GM18507 (cell line): ENCODE data around the gene FAM149B1.
"Not testable (repeated sequence)": the region's sequence is repeated elsewhere in the genome, so short reads cannot be mapped to it uniquely, and the experiment has no call there.

Source experiments
- DNase-seq: peaks from one replicate; pipeline ENCODE4 v3.0.0; 2011; ENCODE audit warnings: low read depth; ENCODE audit not compliant: insufficient read length; ENCODE audit errors: extremely low spot score
- FAIRE-seq: peaks from 2 replicates; lab custom pipeline; 2011; peaks lifted over from hg19 to GRCh38; lab: Jason Lieb, UNC

The FAM149B1 gene

GRCh38 chr10:73226663-73227062 lies 58.7 kb downstream of the FAM149B1 start:
- no peak for FAIRE-seq
- DNase-seq, result no peak

GRCh38 chr10:73228247-73228646 lies 60.3 kb downstream of the FAM149B1 start:
- FAIRE-seq, result no peak
- no peak for DNase-seq

- no peak for FAIRE-seq
Observed at GRCh38 chr10:73229567-73229966, 61.6 kb downstream of the FAM149B1 start.

DNA sequence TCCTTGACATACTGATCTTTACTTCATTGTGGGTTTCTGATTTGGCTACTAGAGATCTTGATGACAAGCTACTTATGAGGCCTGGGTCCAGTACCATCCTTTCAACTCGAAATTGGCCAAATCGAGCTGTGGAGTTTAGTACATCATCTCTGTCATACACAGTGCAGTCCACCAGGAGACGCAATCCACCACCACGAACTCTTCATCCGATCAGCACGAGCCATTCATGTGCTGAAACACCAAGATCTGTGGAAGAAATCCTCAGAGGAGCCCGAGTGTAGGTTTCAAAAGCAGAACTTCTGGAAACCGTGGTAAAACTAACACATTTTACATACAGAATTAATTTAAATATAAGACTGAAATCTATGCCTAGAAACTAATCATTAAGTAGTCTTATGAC lies 65.0 kb downstream of the FAM149B1 start:
- FAIRE-seq (no peak), DNase-seq (no peak)

More at GRCh38 chr10:73229567-73229966, 61.6 kb downstream of the FAM149B1 start:
- no peak for DNase-seq

GRCh38 chr10:73233883-73234282 lies 66.0 kb downstream of the FAM149B1 start:
- no peak for FAIRE-seq

DNA sequence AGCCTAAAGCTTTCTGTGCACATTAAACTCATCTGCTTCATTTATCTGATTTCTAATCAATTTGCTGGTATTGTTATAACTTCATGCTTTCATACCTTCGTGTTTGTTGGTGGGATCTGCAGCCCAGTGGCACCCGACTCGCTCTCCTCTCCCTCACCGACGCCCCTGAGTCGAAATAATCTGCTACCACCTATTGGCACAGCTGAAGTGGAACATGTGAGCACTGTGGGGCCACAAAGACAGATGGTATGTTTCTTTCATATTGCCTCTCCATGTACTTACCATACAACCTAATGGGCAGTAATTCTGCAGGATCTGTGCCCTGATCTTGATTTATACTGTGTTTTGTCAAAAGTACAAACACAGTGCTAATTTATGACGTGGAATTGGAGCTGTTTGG lies 66.8 kb downstream of the FAM149B1 start:
- FAIRE-seq, result no peak

More at GRCh38 chr10:73233883-73234282, 66.0 kb downstream of the FAM149B1 start:
- no peak for DNase-seq

DNA sequence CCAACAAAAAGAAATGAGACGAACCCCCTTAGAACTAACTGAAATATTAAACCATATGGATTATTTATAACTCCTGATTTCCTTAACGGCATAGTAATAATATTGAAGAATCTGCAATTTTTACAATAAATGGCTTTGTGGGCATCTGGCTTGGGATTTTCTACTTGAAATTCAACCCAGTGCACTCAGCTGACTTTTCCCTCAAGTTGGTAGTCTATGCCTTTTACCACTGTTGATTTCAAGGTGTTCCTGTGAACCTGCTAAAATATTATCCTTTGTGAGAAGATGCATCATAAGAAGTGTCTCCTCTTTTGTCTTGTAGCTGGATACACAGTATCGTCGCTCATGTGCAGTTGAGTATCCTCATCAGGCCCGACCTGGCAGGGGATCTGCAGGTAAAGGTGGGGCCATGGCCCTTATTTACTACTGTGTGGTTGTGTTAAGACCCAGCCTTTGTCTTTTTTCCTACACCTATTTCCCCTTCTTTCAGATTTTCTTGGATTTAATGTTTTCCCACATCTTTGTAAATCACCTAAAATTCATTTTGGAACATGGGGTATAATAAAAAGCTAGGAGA lies 71.2 kb downstream of the FAM149B1 start:
- no peak for DNase-seq

More for the DNA sequence above, 66.8 kb downstream of the FAM149B1 start:
- no peak for DNase-seq

DNA sequence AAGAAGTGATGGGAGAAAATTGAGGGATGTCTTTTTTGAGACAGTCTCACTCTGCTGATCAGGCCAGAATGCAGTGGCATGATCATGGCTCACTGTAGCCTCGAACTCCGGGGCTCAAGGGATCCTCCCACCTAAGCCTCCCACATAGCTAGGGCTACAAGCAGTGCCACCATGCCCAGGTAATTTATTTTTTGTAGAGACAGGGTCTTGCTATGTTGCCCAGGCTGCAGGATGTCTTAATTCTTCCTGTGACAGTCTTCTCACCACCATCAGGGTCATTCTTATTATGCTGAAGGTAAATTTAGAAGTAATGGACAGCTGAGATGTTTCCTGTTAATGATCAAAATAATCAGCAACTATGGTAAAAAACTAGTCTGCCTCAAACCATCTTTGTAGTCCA lies 72.0 kb downstream of the FAM149B1 start:
- no peak for FAIRE-seq
- DNase-seq, result no peak

More for the DNA sequence above, 71.2 kb downstream of the FAM149B1 start:
- FAIRE-seq, result no peak

DNA sequence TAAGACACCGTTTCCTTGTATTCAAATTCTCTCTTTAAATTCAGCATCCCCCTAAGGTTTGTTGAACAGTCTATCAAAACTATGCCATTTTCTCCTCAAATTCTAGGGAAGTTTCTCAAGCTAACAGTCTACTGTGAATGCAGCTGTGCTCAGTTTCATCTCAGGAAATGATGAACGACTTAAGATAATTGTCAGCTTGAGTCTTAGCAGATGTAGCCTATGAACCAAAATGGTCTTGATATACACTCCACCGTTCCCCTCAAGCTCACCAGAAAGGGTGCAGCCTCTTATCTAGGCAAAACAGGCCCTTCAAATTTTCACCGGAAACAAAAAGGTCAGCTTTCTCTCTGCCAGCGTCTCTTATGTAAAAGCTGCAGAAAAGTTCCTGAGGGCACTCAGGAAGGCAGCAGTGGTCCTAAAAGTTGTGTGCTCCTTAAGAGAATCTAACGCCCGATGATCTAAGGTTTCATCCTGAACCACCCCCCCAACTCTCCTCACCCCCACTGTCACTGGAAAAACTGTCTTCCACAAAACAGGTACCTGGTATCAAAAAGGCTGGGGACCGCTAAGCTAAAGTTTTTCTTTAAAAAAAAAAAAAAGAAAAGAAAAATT lies 77.1 kb downstream of the FAM149B1 start:
- FAIRE-seq (no peak), DNase-seq (no peak)

DNA sequence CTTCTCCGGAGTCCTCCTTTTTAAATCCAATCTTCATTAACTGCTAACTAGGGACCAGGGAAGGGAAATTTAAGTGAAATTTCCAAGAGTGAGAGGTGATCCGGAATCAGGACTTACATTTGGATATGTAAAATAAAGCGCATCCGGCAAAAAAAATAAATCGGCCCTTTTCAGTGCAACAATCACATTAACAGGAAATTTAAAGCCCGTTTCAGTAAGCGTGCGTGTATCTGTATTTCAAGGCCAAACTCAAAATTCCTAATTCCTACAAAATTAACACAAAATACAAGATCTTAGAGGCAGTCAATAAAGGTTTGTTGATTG lies 78.4 kb downstream of the FAM149B1 start:
- no peak for FAIRE-seq
- no peak for DNase-seq

GRCh38 chr10:73246646-73247508 lies 79.0 kb downstream of the FAM149B1 start, which contains the start of gene DNAJC9:
Gene DNAJC9 (minus strand): TSS chr10:73247255. CDS start chr10:73247189, 66 bp downstream.
- FAIRE-seq (peak; percentile 89), DNase-seq (peak; percentile 83)

DNA sequence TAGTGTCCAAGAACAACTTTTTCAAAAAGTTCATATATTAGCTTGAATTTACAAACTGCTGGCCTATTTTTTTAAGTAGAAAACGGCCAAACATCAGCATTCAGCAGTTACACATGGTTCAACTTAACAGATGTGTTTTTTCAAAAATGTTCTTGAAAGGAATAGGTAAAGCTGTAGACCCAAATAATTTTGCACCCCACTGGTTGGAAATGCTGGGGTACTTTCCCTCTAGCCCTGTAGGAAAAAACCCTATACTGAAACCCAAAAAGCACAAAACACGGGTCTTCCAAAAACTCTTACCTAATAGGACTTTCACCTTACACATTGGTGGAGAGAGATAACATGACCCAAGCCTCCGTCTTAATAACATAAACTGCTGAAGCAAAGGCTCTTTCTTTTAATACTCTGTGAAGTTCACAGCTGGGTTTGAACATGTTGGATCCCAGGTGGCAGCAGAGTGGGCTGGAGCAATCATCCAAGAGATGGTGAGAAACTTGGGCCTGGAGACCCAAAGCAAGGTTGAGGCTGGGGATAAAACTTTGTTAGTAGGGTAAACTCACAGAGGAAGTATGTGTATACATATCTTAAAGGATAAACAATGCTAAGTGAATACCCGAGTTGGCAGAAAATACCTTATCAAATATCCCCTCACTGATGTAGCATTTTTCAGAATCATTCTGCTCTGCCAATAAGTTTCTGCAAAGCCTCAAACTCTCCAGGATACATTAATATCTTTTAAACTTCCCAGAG lies 79.8 kb downstream of the FAM149B1 start:
- FAIRE-seq (no peak), DNase-seq (no peak)

DNA sequence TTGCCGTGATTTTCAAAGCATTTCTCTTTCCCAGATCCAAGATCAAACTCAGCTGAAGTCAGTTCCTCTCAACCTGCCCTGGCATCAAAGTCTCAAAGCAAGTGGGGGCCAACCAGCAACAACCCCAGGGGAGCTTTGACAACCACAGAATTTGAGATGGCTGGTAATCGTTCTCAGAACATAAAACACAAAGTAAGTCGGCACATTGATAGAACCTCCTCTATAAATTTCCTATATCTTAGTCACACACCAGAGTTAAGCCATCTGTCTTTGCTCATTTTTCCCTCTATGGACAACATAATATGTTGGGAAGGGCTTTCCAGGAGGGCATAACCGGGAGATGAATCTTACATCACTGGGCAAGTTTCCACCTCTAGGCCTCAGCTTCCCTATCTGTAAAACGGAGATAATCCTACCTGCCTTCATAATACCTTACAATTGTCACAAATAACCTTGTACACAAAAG lies 80.4 kb downstream of the FAM149B1 start:
- FAIRE-seq (no peak), DNase-seq (no peak)

GRCh38 chr10:73251683-73252444 lies 83.9 kb downstream of the FAM149B1 start:
- no peak for FAIRE-seq
- DNase-seq, result no peak

DNA sequence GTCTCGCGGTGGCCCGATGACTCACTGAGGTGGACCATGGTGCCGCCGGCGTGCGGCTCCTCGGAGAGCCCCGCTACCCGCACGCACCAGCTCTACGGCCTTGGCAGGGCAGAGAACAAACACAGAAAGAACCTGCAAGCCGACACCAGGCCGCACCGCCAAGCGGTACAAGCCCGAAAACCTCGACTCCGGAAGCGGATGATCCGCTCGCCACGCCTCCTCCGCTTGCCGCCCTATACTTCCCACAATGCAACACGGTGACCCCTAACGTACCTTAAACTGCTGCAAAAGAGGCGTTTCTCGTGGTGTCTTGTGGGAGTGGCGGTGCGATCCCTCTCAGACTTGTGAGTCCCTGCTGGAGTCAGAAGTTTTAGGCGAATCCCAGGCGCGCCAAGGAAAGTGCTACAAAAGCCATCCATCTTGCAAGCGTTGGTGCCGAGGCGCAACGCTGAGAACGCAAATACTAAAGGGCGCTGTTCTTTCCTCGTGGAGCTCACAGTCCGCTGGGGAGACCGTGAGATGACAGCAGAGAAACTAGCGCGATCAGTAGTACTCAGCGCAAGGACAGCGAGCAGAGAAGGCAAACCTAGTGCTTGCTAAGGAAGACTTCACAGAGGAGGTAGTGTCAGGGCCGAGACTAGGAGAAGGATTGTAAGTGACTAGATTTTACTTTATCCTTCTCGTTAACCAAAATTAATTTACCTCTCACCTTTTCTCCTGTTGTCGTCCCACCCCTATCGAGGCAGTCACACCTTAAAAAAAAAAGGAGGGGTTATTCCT lies 84.7 kb downstream of the FAM149B1 start, which contains the start of gene MRPS16:
TSS of gene MRPS16 (minus strand) at position 200 of the 780 bp plus-strand sequence. CDS start at position 38, 162 bp downstream.
- DNase-seq (peak; percentile 84), FAIRE-seq (peak; percentile 98)

DNA sequence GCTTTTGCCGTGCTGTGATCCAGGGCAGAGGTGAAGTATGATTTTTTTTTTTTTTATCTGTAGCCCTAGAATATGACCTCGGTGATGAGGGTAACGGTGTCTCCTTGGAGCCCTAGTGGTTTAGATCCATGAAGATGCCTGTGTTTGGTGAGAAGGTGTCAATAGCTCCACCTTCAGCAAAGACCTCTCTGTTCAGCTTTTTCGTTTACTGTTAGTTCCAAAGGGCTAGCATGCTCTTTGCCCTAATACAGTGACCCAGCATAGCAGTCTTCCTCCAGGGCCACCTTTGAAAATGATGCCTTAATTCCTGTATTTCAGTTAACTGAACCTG lies 85.3 kb downstream of the FAM149B1 start:
- DNase-seq (no peak), FAIRE-seq (no peak)

GRCh38 chr10:73258612-73259011 lies 90.7 kb downstream of the FAM149B1 start:
- FAIRE-seq, DNase-seq: not testable (repeated sequence)

GRCh38 chr10:73261362-73261995 lies 93.6 kb downstream of the FAM149B1 start:
- FAIRE-seq (no peak), DNase-seq (no peak)
